Peyer's patch (tissue), 4 donors: ENCODE results near the gene TCF15. TPM values are rescaled to one million over a fixed set of nuclear protein-coding genes. Genes with fewer than 3 reads are reported as not detected.
A peak's percentile ranks its signal among the peaks of the same experiment; 100 is the strongest.

Source experiments
- DNase-seq, 3 donors: peaks; one replicate each; pipeline ENCODE4 v3.0.0-alpha.2; 2017 to 2019
- H3K27ac ChIP-seq, 4 donors: fragments of 200-600 bp; sonication (generic); one replicate each; pipeline ENCODE4 v1.5.1; 2016 to 2019
- H3K27me3 ChIP-seq, 2 donors: fragments of 200-600 bp; sonication (generic); one replicate each; pipeline ENCODE4 v1.5.1; 2019
- H3K36me3 ChIP-seq, 3 donors: fragments of 200-600 bp; sonication (generic); one replicate each; pipeline ENCODE4 v1.5.1; 2016 to 2019
- H3K4me1 ChIP-seq, 4 donors: fragments of 200-600 bp; sonication (generic); one replicate each; pipeline ENCODE4 v1.5.1; 2016 to 2019
- H3K4me3 ChIP-seq, 4 donors: fragments of 200-600 bp; sonication (generic); 1 replicate in 3 of 4; 2 replicates in 1 of 4; pipeline ENCODE4 v1.5.1; 2016 to 2019; ENCODE audit warnings: mild to moderate bottlenecking in 1 of 4
- H3K9me3 ChIP-seq, 4 donors: fragments of 200-600 bp; sonication (generic); one replicate each; pipeline ENCODE4 v1.5.1; 2016 to 2019; ENCODE audit warnings: mild to moderate bottlenecking in 1 of 4
- POLR2A ChIP-seq, 2 donors: fragments of 450-650 bp; IDR thresholded peaks; one replicate each; pipeline ENCODE4 v1.5.1; 2017; ENCODE audit warnings: antibody characterized with exemption in 2 of 2, mild to moderate bottlenecking in 2 of 2, moderate library complexity in 2 of 2
- total RNA-seq, 4 donors: library from RNA; depleted of rRNA; stranded (reverse); fragments of >200 nt; gene quantifications; one replicate each; pipeline ENCODE4 v1.1.0, GENCODE V29; 2016
- TF ChIP-seq, protein P1 (sequence below), 6 experiments: fragments of 450-650 bp in 4 of 6; fragments of 200-600 bp in 2 of 6; sonication (generic) in 1 of 6; IDR thresholded peaks; one replicate each; pipeline ENCODE4 v1.5.1; 2017 to 2019; ENCODE audit warnings: antibody characterized with exemption in 6 of 6, mild to moderate bottlenecking in 3 of 6, moderate library complexity in 1 of 6

The TCF15 gene
- total RNA-seq, 4 donors from 2014 or later, result not detected

DNA sequence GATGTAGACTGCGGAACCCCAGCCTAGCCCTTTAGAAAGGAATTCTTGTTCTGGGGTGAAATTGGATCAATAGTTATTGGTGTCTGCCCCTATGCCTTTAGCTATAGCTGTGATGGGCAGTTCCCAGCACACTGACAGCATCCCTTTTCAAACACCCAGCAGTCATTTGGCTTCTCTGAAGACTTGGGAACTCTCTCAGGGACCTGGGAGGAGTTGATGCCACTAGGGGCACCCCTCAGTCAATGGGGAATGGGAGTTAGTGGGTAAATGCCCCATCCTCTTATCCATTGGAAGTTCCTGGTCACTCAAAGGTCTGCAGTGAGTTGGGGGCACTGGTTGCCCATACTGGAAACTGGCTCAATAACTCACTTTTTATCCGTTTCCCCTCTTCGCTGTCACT, 34.9 kb downstream of the TCF15 start:
- no peaks in the 10 kb centered on the region for H3K27me3 ChIP-seq
- peak in 1 of 3 donors; percentile 0 for DNase-seq
- no peak for TF ChIP-seq POLR2A (IDR thresholded peaks at IDR 0.05)
- TF ChIP-seq, protein P1, sequence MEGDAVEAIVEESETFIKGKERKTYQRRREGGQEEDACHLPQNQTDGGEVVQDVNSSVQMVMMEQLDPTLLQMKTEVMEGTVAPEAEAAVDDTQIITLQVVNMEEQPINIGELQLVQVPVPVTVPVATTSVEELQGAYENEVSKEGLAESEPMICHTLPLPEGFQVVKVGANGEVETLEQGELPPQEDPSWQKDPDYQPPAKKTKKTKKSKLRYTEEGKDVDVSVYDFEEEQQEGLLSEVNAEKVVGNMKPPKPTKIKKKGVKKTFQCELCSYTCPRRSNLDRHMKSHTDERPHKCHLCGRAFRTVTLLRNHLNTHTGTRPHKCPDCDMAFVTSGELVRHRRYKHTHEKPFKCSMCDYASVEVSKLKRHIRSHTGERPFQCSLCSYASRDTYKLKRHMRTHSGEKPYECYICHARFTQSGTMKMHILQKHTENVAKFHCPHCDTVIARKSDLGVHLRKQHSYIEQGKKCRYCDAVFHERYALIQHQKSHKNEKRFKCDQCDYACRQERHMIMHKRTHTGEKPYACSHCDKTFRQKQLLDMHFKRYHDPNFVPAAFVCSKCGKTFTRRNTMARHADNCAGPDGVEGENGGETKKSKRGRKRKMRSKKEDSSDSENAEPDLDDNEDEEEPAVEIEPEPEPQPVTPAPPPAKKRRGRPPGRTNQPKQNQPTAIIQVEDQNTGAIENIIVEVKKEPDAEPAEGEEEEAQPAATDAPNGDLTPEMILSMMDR (IDR thresholded peaks at IDR 0.05), result no peak

DNA sequence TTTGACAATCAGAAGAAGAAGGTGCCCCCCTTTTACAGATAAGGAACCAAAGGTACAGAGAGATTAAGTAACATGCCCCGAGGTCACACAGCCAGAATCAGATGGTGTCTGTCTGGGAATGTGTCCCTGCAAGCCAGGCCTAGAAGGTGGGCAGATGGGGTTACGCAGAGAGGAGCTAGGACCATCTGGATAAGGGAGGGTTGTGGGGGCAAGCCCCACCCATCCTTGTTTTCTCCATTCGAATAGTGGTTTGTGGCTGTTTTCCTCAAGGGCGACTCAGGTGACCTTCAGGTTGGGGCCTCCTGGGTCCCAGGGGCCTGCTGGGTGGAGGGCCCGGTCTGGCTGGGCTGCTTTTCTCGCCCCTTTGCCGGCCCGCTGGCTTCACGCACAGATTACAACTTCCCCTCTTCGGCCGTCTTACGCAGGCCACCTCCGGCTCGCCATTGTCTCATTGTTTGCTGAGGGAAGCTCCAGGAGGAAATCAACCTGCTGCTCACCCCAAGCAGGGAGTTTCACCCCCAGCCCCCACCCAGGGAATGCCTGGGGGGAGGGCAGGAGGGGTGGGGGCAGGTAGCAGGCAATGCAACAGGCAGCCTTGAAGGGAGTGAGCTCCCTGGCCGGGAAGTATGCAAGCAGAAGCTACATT, 35.7 kb downstream of the TCF15 start:
- peak in 1 of 3 donors; percentile 24 for DNase-seq

More for the DNA sequence above, 34.9 kb downstream of the TCF15 start:
- Histone ChIP-seq H3K4me1 (no peaks in the 10 kb centered on the region), H3K36me3 (no peaks in the 10 kb centered on the region), H3K9me3 (no peaks in the 10 kb centered on the region), H3K27ac (no peak overlapping the region), H3K4me3 (no peak overlapping the region)

DNA sequence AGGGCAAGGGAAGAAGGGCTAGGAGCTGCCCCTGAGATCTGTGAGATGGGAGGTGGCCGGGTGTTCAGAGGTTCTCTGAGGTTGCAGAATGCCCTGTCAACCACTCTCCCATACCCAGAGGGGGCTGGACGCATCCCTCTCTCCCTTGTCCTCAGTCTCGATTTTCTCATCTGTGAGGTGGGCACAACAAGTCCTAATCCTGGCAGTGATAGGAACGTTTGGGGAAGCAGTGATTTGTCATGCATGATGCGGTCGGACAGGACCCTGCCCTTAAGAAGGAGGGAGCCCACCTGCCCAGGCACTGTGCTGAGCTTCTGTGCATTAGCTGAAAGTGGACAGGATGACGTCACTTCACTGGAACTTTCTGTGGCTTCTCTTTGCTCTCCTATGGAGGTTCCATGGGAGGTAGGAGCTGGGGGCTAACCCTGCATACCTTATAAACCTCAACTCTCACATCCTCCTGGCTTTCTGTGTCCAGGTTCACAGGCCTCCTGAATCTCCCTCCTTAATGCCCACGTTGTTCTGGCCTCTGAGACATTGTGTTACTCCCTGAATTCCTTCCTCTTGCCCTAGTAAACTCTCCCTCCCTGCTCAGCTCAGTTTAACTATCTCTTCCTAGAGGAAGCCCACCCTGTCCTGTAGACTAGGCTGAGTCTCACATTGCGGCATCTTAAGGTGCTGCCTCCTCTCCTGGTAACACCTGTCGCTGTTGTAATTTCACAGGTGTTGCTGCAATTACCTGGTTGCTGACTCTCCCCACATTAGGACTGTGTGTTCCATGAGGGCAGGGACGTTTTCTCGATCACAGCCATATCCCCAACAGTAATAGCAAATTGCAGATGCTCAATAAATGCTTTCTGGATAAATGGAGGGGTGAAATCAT, 36.5 kb downstream of the TCF15 start:
- peak in 1 of 3 donors; percentile 22 for DNase-seq
- H3K4me1 ChIP-seq, result no peaks in the 10 kb centered on the region
- no peak overlapping the region for H3K27ac ChIP-seq
- H3K9me3 ChIP-seq, result no peaks in the 10 kb centered on the region
- no peaks in the 10 kb centered on the region for H3K36me3 ChIP-seq
- no peak overlapping the region for H3K4me3 ChIP-seq
- no peaks in the 10 kb centered on the region for H3K27me3 ChIP-seq
- TF ChIP-seq POLR2A (IDR thresholded peaks at IDR 0.05), result no peak
- TF ChIP-seq, protein P1 (IDR thresholded peaks at IDR 0.05), result no peak

More for the DNA sequence above, 35.7 kb downstream of the TCF15 start:
- no peaks in the 10 kb centered on the region for H3K4me1 ChIP-seq
- no peak overlapping the region for H3K27ac ChIP-seq
- no peaks in the 10 kb centered on the region for H3K27me3 ChIP-seq
- H3K9me3 ChIP-seq, result no peaks in the 10 kb centered on the region
- TF ChIP-seq POLR2A (IDR thresholded peaks at IDR 0.05), result no peak
- TF ChIP-seq, protein P1 (IDR thresholded peaks at IDR 0.05), result no peak
- no peak overlapping the region for H3K4me3 ChIP-seq
- no peaks in the 10 kb centered on the region for H3K36me3 ChIP-seq

DNA sequence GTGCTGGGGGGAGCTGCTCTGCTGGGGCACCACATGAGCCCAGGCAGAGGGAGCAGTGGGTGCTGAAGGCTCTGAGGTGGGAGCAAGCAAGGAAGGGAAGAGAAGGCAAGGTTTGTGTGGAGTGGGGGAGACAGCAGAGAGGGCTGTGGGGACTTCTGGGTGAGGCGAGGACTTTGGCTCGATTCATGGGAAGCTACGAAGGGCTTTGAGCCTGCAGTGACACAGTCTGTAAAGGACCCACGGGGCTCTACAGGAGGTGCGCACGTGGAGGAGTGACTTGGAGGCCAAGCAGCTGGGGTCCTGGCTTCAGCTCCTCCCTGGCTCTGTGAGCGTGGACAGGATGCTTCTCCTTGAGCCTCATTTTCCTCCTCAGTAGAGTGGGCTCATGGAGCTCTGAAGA, 37.4 kb downstream of the TCF15 start:
- H3K27me3 ChIP-seq, result peaks cover 0 to 6% of the 10 kb centered on the region in 2 donors
- H3K4me1 ChIP-seq, result no peaks in the 10 kb centered on the region
- H3K36me3 ChIP-seq, result no peaks in the 10 kb centered on the region
- no peaks in the 10 kb centered on the region for H3K9me3 ChIP-seq
- no peak overlapping the region for H3K27ac ChIP-seq
- no peak overlapping the region for H3K4me3 ChIP-seq
- peak in 1 of 3 donors; percentile 41 for DNase-seq
- TF ChIP-seq, protein P1 (IDR thresholded peaks at IDR 0.05), result no peak
- TF ChIP-seq POLR2A (IDR thresholded peaks at IDR 0.05), result no peak

DNA sequence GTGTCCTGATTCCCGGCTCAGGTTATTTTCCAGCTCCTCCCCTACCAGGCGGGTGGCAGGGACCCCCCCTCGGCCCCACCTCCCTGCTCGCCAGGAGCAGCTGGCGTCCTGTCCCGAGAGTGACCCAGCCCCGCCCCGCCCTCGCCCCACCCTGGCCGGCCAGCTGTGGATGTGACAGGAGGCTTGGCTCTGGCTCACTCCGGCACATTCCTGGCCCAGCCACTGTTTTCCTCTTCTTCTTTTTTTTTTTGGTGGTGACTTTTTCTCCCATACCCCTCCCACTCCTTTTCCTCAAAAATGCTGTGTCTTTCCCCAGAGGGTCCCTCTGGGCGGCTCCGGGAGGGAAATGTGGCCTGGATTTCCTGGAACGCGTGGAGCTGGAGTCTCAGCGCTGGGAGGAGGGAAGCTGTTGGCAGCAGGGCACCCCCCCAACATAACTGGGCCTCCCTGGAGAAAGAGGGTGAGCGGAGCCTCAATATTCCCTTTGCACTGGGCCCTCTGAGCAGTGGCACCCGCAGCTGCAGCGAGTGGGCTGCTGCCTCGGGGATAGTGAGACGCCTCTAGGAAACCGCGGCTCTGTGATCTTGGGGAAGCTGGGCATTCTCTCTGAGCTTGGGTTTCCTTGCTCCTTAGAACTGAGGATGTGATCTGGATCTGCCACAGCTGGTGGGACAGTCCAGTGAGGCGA, 38.2 kb downstream of the TCF15 start:
- Histone ChIP-seq H3K9me3 (no peaks in the 10 kb centered on the region), H3K27ac (no peak overlapping the region), H3K4me1 (no peaks in the 10 kb centered on the region), H3K4me3 (no peak overlapping the region), H3K27me3 (peaks cover 0 to 6% of the 10 kb centered on the region in 2 donors), H3K36me3 (no peaks in the 10 kb centered on the region)
- DNase-seq, result peak in 2 of 3 donors; percentile 61 to 79
- TF ChIP-seq, protein P1 (IDR thresholded peaks at IDR 0.05), result no peak
- no peak for TF ChIP-seq POLR2A (IDR thresholded peaks at IDR 0.05)
